B cell (primary cell): ENCODE measurements around the gene CDKN2B. TPM values are rescaled to one million over a fixed set of nuclear protein-coding genes. Genes with fewer than 3 reads are reported as not detected.

ENCODE experiments used
- ATAC-seq: fragments of 200-7000 bp; cut with Tn5 transposase; one replicate; pipeline ENCODE4 v1.10.0; 2021; ENCODE audit warnings: low read depth, mild to moderate bottlenecking, moderate number of reproducible peaks, moderate library complexity
- CTCF ChIA-PET: fragments of 350-600 bp; sonication (Branson Sonifier 250); formaldehyde crosslinking; loops from one replicate; lab custom pipeline; 2021; ENCODE audit warnings: antibody characterized with exemption, inconsistent platforms; lab: Charles Lee
- POLR2A ChIA-PET: fragments of 350-600 bp; sonication (Branson Sonifier 250); formaldehyde crosslinking; loops from one replicate; lab custom pipeline; 2021; ENCODE audit warnings: antibody characterized with exemption; lab: Charles Lee
- DNase-seq: peaks from one replicate; pipeline ENCODE4 v3.0.0; 2013
- H2AFZ ChIP-seq: 2 replicates; pipeline ENCODE4 v1.6.1; 2012; ENCODE audit warnings: mild to moderate bottlenecking, low read depth, low read length; ENCODE audit not compliant: insufficient read depth, poor library complexity, severe bottlenecking
- H3K27ac ChIP-seq, 2 donors: 1 replicate in 1 of 2; 2 replicates in 1 of 2; pipeline ENCODE4 v1.5.1; 2012 to 2013; ENCODE audit warnings: low read length in 2 of 2, mild to moderate bottlenecking in 2 of 2, moderate library complexity in 1 of 2
- H3K27me3 ChIP-seq, 4 experiments: fragments of 200-600 bp in 1 of 4; sonication (generic) in 1 of 4; replicated peaks in 1 of 4; 1 replicate in 2 of 4; 2 replicates in 2 of 4; pipeline versions ENCODE4 v1.6.1 to v1.7.0; 2013 to 2016; ENCODE audit warnings: low read length in 3 of 4, mild to moderate bottlenecking in 2 of 4, mixed read lengths in 1 of 4, moderate library complexity in 1 of 4; ENCODE audit not compliant: insufficient read depth in 4 of 4, control insufficient read depth in 3 of 4; ENCODE audit errors: control extremely low read depth in 1 of 4
- H3K36me3 ChIP-seq, 2 experiments: replicated peaks in 1 of 2; 1 replicate in 1 of 2; 2 replicates in 1 of 2; pipeline versions ENCODE4 v1.6.1 to v1.7.1; 2013; ENCODE audit warnings: low read length in 1 of 2; ENCODE audit not compliant: insufficient read depth in 2 of 2, control insufficient read depth in 1 of 2; ENCODE audit errors: control extremely low read depth in 1 of 2, extremely low read depth in 1 of 2
- H3K4me1 ChIP-seq, 2 donors: fragments of 200-600 bp in 1 of 2; sonication (generic) in 1 of 2; 1 replicate in 1 of 2; 2 replicates in 1 of 2; pipeline versions ENCODE4 v1.5.1 to v1.6.1; 2013 to 2017; ENCODE audit warnings: low read length in 2 of 2; ENCODE audit not compliant: control insufficient read depth in 2 of 2, insufficient read depth in 2 of 2
- H3K4me2 ChIP-seq: replicated peaks from 2 replicates; pipeline ENCODE3; 2012; ENCODE audit warnings: mild to moderate bottlenecking, low read depth, low read length; ENCODE audit not compliant: poor library complexity, severe bottlenecking
- H3K4me3 ChIP-seq, 5 experiments: fragments of 200-600 bp in 1 of 5; sonication (generic) in 1 of 5; 1 replicate in 3 of 5; 2 replicates in 2 of 5; pipeline versions ENCODE4 v1.5.1 to v1.7.0; 2011 to 2016; ENCODE audit warnings: low read length in 4 of 5, mild to moderate bottlenecking in 4 of 5, low read depth in 2 of 5, control low read depth in 1 of 5, moderate library complexity in 1 of 5; ENCODE audit not compliant: insufficient read depth in 1 of 5; ENCODE audit errors: control extremely low read depth in 1 of 5, extremely low read depth in 1 of 5
- H3K79me2 ChIP-seq: fragments of 200-600 bp; sonication (generic); one replicate; pipeline ENCODE4 v1.6.0; 2016; ENCODE audit warnings: low read length; ENCODE audit not compliant: control insufficient read depth, insufficient read depth
- H3K9ac ChIP-seq: fragments of 200-600 bp; sonication (generic); 2 replicates; pipeline ENCODE4 v1.6.1; 2017; ENCODE audit warnings: mild to moderate bottlenecking, low read length, moderate library complexity
- H3K9me3 ChIP-seq, 3 donors: one replicate each; pipeline versions ENCODE4 v1.6.1 to v1.7.1; 2013; ENCODE audit warnings: low read length in 2 of 3; ENCODE audit not compliant: control insufficient read depth in 2 of 3, insufficient read depth in 1 of 3; ENCODE audit errors: control extremely low read depth in 1 of 3
- H4K20me1 ChIP-seq: 2 replicates; pipeline ENCODE4 v1.6.0; 2012; ENCODE audit warnings: mild to moderate bottlenecking, low read length; ENCODE audit not compliant: insufficient read depth, control insufficient read depth, poor library complexity, severe bottlenecking
- H3K27ac Mint-ChIP-seq: one replicate; pipeline ENCODE4 v1.8.0; 2021; ENCODE audit warnings: mixed read lengths
- H3K27me3 Mint-ChIP-seq: one replicate; pipeline ENCODE4 v1.8.0; 2021; ENCODE audit warnings: mixed read lengths
- H3K4me1 Mint-ChIP-seq: one replicate; pipeline ENCODE4 v1.8.0; 2021; ENCODE audit warnings: mixed read lengths
- H3K4me3 Mint-ChIP-seq: one replicate; pipeline ENCODE4 v1.8.0; 2021; ENCODE audit warnings: mixed read lengths
- H3K9me3 Mint-ChIP-seq: one replicate; pipeline ENCODE4 v1.8.0; 2022; ENCODE audit warnings: mixed read lengths; ENCODE audit not compliant: insufficient read depth
- EZH2 ChIP-seq: IDR thresholded peaks from 2 replicates; pipeline ENCODE4 v1.6.1; 2012; ENCODE audit warnings: borderline replicate concordance, low read depth, mild to moderate bottlenecking, moderate library complexity, low read length; ENCODE audit not compliant: insufficient read depth, poor library complexity, severe bottlenecking
- WGBS: methylation state at CpG from one replicate; pipeline ENCODE4 v1.1.5; 2013; ENCODE audit warnings: missing lambda C conversion rate; ENCODE audit not compliant: insufficient coverage; 5-methylcytosine and 5-hydroxymethylcytosine counted together
- intact Hi-C: fragments of 100-400 bp; cut with micrococcal nuclease; formaldehyde crosslinking; loops from one replicate; pipeline ENCODE4 v1.10.0; 2022
- polyA plus RNA-seq: library from polyadenylated mRNA; depleted of rRNA; stranded (reverse); fragments of >200 nt; gene quantifications from 2 replicates; pipeline ENCODE4 v1.2.3, GENCODE V29; 2012
- total RNA-seq, 2 donors: library from RNA; stranded (reverse); fragments of 120-200 nt in 1 of 2; gene quantifications; 1 replicate in 1 of 2; 2 replicates in 1 of 2; pipeline versions ENCODE4 v1.2.3 to v1.2.4, GENCODE V29; 2013 to 2022
- TF ChIP-seq, protein P1 (sequence below): fragments of 200-600 bp; IDR thresholded peaks from one replicate; pipeline ENCODE4 v1.8.0; 2022; ENCODE audit warnings: antibody characterized with exemption, mild to moderate bottlenecking

Gene CDKN2B
- total and polyA plus RNA-seq, 2 donors (not counting 1 experiment from before 2014, with no cell fraction given): 0.36 to 0.42 TPM

DNA sequence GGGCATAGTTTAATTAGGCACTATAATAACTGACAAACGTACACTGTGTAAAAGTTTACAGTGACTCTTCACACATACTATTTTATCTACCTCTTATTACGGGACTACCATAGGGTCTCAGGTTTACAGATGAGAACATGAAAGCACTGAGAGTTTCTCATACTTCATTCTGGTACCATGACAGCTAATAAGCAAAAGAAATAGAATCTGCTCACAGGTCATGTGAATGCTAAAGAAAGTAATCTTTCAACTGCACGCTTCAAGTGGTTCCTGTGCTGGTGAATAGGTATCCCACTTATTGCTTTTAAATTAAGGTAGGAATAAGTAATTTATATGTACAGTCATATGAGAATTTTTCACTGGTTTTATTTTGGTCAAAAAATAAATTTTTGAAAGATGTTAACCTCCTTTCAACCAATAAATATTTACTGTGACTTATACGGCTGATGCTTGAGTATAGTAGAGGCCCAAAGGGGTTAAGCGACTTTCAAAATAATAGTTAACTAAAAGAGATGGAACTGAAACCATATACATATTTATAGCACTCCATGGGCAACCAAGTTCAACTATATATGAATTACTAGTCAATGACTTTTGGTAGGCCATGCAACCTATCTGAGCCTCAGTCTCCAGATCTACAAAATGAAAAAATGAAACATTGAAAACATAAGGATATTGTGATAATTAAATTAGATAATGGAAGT, 23.0 kb downstream of the CDKN2B start:
- ATAC-seq (no peak), DNase-seq (no peak)
- Histone ChIP-seq H3K27ac (no peak overlapping the region), H3K79me2 (no peaks in the 10 kb centered on the region), H3K4me2 (no peak overlapping the region), H2AFZ (no peak overlapping the region), H3K36me3 (no peaks in the 10 kb centered on the region), H4K20me1 (peaks cover 11% of the 10 kb centered on the region), H3K9ac (no peak overlapping the region), H3K9me3 (peaks cover 0 to 11% (median 5%) of the 10 kb centered on the region in 3 donors), H3K4me3 (no peak overlapping the region), H3K27me3 (peaks cover 3 to 66% (median 25%) of the 10 kb centered on the region in 4 experiments), H3K4me1 (peaks cover 0 to 16% of the 10 kb centered on the region in 2 donors)
- ChIA-PET CTCF (interaction anchor here (1.3 to 2.0 kb wide), 4 partner anchors 9 to 23 kb away, joined by 4 to 12 read pairs (median 5); partner anchors contain the start of genes CDKN2A, CDKN2B and CDKN2B-AS1), POLR2A (no interaction called here)
- Mint-ChIP-seq H3K9me3 (no peaks in the 10 kb centered on the region), H3K27me3 (peaks cover 52% of the 10 kb centered on the region), H3K27ac (no peak overlapping the region), H3K4me1 (peaks cover 9% of the 10 kb centered on the region), H3K4me3 (no peak overlapping the region)
- intact Hi-C loops: loop anchor here (1.0 kb wide), 1 partner anchor 8 kb away; no protein-coding TSS in a partner anchor
- TF ChIP-seq EZH2: no peak
- TF ChIP-seq, protein P1, sequence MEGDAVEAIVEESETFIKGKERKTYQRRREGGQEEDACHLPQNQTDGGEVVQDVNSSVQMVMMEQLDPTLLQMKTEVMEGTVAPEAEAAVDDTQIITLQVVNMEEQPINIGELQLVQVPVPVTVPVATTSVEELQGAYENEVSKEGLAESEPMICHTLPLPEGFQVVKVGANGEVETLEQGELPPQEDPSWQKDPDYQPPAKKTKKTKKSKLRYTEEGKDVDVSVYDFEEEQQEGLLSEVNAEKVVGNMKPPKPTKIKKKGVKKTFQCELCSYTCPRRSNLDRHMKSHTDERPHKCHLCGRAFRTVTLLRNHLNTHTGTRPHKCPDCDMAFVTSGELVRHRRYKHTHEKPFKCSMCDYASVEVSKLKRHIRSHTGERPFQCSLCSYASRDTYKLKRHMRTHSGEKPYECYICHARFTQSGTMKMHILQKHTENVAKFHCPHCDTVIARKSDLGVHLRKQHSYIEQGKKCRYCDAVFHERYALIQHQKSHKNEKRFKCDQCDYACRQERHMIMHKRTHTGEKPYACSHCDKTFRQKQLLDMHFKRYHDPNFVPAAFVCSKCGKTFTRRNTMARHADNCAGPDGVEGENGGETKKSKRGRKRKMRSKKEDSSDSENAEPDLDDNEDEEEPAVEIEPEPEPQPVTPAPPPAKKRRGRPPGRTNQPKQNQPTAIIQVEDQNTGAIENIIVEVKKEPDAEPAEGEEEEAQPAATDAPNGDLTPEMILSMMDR: no peak
- 80% methylated on average over 1 of the region's 5 CpGs for WGBS

GRCh38 chr9:21984101-21984500, 25.0 kb downstream of the CDKN2B start:
- POLR2A ChIA-PET: no interaction called here
- Mint-ChIP-seq H3K4me1 (peaks cover 4% of the 10 kb centered on the region), H3K4me3 (no peak overlapping the region), H3K27ac (no peak overlapping the region), H3K9me3 (no peaks in the 10 kb centered on the region), H3K27me3 (peaks cover 51% of the 10 kb centered on the region)
- Histone ChIP-seq H3K9ac (no peak overlapping the region), H4K20me1 (no peaks in the 10 kb centered on the region), H3K27me3 (peaks cover 5 to 57% (median 23%) of the 10 kb centered on the region in 4 experiments), H3K4me1 (peaks cover 0 to 7% of the 10 kb centered on the region in 2 donors), H3K27ac (no peak overlapping the region), H3K4me3 (no peak overlapping the region), H3K79me2 (no peaks in the 10 kb centered on the region), H3K4me2 (no peak overlapping the region), H2AFZ (no peak overlapping the region), H3K36me3 (no peaks in the 10 kb centered on the region), H3K9me3 (peaks cover 0 to 5% (median 0%) of the 10 kb centered on the region in 3 donors)
- intact Hi-C loops: no loop called here
- TF ChIP-seq EZH2: no peak
- TF ChIP-seq, protein P1: no peak
- no peak for DNase-seq
- CTCF ChIA-PET: interaction anchor here (1.5 to 4.0 kb wide), 4 partner anchors 10 to 260 kb away, joined by 3 to 18 read pairs (median 5); partner anchors contain the start of genes CDKN2A, CDKN2B and CDKN2B-AS1
- no peak for ATAC-seq
